HG02938 (cell line): ENCODE results near the gene LRP2.
"Not testable (repeated sequence)": the region's sequence is repeated elsewhere in the genome, so short reads cannot be mapped to it uniquely, and the experiment has no call there.

Source experiments
- ATAC-seq: cut with Tn5 transposase; IDR thresholded peaks from one replicate; pipeline ENCODE4 v1.9.1; 2021; ENCODE audit warnings: mild to moderate bottlenecking, moderate library complexity; ENCODE audit not compliant: unreplicated experiment

Gene LRP2

DNA sequence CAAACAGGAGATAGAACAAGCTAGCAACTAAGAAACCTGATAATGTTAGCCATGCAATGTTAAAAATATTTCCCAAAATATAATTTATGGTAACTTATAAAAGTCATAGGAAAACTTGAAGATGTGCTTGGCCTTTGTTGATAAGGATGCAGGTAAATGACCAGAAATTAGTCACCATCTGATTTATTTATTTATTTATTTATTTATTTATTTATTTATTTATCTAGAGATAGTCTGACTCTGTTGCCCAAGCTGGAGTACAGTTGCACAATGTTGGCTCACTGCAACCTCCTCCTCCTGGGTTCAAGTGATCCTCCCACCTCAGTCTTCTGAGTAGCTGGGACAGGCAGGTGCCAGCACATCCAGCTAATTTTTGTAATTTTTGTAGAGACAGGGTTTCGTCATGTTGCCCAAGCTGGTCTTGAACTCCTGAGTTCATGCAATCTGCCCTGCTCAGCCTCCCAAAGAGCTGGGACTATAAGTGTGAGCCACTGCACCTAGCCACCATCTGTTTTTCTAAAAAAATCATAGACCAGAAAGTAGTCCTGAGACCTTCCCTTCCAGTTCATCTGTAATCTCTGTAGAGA lies 183.4 kb downstream of the LRP2 start:
- ATAC-seq, result no peak

DNA sequence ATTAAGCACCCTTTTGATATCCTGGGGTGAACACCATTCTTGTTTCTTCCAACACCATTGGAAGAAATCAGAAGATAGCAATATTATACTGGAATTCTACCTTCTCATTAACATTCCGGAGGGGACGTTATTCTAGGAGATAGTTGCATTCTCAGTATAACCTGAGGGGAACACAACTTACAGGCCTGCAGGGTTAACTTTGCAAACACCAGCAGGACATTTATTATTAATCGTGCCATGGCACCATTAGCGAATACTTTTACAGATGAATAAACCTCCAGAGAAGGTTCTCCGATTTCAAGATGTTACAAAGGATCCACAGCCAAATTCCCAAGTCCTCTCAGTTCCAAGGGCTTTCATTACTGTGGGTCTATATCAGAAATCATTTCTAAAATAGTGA lies 184.0 kb downstream of the LRP2 start:
- ATAC-seq, result no peak

DNA sequence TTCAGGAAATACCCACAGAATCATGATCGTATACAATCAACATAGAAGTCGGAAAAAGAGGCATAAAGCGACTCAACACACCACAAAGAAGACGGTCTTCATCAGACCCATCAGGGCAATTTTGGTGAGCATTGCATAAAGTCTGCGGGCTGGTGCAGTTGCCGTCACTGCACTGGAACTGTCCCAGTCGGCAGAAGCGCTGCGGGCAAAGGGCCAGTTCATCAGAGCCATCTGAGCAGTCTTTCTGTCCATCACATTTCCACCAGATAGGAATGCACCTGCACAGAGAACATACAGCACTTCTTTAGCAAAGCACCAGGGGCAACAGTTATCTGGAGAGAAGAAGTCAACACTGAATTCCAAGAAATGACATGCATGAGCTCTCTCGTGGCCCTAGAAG lies 187.2 kb downstream of the LRP2 start:
- no peak for ATAC-seq

DNA sequence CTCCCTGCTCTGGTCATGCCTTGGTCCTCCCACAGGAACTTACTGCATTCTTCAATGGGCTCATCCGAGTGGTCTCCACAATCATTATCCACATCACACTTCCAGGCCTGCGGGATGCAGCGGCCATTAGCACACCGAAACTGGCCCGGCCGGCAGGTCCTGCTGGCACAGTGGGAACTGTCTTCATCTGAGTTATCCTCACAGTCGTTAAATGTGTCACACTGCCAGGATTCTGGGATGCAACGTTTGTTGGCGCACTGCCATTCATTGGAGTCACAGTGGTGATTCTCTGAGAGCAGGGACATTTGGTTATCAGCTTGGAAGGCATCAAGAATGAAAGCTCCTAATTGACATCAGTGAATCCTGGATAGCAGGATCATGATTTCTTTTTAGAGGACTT lies 188.5 kb downstream of the LRP2 start:
- ATAC-seq, result no peak

DNA sequence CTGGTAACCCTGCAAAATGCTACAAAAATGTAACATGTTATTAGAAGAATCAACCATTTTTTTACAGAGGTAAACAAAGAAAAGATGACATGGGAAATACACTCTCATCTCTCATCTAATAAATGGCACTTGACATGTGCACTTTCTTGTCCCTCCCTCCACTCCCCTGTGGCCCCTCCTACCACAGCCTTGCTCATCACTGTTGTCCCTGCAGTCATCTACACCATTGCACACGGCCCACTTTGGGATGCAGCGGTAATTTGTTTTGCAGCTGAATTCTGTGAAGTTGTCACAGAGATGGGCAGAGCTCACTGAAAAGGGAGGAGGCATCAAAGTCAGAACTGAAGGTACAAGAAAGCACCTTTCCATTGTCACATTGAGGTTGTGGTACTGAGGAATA lies 189.4 kb downstream of the LRP2 start:
- ATAC-seq, result no peak

DNA sequence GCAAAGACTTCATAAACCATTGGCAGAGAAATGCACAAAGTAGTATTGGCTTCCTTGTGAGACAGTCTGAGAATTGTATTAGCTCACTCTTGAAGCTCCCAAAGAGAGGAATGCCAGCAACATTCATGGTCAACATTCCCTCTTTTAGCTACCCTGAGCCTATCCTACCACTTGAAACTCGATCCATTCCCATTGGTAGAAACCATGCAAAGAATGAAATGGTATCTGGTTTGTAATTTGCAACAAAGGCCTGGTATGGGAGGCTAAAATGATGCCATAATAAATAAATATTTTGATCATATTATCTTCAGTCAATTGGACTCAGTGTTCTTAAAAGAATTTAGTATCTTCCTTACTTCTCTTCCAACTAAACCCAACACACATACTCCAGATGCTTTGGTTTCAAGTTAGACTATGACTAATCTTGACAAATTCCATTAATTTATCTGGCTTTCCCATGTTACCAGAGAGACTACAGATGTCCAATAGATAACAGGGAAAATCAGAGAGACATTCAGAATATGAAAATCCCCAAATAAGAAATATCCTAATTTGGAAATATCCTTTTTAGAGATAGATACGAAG lies 190.1 kb downstream of the LRP2 start:
- ATAC-seq, result no peak

DNA sequence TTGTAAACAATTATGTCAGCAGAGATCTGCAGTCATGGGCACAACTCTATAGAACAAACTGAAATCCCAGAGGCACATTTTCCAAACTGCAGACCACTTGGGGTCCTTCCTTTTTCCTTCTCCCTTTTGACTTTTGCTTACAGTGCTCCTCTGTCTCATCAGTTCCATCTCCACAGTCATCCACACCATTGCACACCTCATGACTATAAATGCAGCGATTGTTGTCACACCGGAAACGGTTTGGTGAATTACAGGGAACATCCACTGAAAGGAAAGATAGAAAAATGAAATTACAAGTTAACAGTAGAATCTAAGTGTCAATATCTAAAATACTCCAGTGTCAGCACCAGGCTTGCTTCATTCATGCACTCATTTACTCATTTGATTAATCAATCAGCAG lies 196.5 kb downstream of the LRP2 start:
- no peak for ATAC-seq

- no peak for ATAC-seq
These were observed 198.0 kb downstream of the LRP2 start for GRCh38 chr2:169164311-169164710.

DNA sequence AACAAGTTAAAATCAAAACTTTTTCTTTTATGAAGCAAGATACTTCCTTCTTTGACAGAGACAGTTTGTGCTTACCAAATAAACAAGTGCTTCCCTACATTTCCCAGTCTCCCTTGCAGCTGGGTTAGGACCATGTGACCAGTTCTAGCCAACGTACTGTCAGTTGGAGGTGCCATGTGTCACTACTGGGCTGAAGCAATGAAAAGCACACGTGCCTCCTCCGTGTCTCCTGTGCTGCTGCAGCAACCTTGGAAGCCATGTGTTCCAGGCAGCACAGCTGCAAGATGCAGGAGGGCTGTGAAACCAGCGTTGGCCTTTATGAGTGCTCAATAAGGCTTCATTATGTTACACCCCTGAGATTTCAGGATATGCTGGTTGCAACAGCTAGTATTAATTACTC lies 199.7 kb downstream of the LRP2 start:
- no peak for ATAC-seq

DNA sequence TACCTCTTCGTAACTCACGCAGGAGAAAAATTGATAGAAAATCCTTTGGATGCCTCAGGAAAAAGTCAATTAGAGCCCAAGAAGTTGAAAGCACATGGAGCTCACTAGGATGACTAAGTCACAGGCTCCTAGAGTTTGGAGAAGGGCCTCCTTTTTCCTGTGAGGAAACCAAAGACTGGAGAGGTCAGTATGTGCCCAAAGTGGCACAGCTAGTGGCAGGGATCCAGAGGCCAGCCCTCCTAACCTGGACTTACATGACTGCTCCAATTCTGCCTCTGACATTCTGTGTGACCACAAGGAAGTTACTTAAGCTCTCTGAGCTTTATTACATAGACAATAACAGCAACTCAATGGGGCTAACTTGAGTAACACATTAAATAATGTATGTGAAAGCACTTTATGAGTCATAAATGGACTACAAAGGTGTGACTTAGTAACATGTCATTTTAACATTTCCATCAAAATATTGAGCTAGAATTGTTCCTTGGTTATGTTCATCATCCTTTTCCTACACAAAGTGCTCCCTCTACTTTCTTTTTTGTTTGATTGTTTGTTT lies 201.3 kb downstream of the LRP2 start:
- no peak for ATAC-seq

DNA sequence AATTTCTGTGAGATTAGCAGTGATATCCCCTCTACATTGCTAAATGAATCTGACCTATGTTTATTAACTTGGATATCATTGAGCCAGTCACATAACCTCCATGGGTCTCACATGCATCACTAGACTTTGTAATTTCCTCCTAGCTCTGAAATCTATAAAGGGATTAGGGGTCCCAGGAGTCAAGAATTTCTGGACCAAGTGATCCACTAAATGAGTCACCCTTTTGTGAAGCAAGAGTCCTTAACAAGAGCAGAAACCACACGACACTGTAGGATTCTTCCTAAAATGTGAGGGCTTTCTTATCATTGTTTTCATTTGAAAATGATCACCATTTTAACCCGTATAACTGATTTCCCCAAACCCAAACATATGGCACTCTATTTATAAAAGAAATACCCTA lies 202.6 kb downstream of the LRP2 start:
- no peak for ATAC-seq

DNA sequence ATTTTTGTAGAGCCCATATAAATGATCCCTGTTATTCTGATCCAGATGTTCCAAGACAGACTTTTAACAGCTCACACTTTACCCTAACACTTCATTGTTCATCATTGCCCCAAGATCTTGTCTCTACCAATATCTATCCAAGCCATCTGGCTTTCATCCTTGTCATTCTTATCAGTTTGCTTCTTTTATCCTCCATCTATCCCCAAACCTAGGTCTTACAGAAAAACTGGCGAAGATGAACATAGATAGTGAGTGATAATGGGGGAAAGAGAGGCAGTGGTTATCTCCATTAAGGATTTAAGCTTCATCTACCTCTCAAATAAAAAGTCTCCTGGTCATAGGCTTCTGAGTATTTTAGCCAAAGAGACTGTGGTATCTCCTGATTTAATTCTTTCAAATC lies 203.5 kb downstream of the LRP2 start:
- ATAC-seq, result no peak

DNA sequence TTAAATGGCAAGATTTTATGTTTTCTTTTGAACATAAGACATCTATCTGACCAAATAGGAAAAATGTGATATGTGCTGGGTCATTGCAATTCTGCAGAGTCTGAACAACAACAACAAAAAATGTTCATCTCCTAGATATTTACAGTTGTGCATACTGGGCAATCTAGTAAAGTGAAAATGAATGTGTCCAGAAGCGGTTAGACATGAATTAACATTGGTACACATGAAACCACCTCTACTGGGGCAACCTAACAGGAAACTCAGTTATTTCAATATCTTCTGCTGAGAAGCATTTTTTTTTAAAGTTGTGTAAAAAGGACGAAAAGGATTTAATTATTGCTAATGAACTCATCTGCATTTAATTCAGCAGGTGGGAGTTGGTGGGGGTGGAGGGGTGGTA lies 216.1 kb downstream of the LRP2 start:
- ATAC-seq, result no peak

GRCh38 chr2:169143998-169144397 lies 218.3 kb downstream of the LRP2 start:
- no peak for ATAC-seq

- no peak for ATAC-seq
These were observed 220.5 kb downstream of the LRP2 start for GRCh38 chr2:169141713-169142352.

GRCh38 chr2:169139993-169140767 lies 222.2 kb downstream of the LRP2 start:
- no peak for ATAC-seq

DNA sequence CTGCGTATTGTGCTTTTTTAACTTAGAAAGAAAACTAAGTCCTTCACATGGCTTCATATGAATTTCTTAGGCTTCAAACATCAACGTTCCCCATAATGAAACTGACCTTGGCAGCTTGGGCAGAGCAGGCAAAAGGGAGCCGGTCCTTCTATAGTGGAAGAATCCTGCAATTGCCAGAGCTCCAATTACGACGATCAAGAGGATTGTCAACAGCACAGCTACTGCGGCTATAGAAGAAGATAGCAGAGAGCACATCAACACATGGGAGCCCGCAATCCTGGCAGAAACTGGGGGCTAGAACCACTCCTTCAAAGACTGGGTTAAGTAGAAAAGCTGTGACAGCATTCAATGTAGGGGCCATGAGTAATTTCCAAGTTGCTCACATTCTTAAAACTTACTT lies 223.2 kb downstream of the LRP2 start:
- ATAC-seq, result no peak

- ATAC-seq, result no peak
These were observed 224.4 kb downstream of the LRP2 start for GRCh38 chr2:169137924-169138323.

- ATAC-seq, result no peak
These were observed 225.3 kb downstream of the LRP2 start for GRCh38 chr2:169136885-169137534.

DNA sequence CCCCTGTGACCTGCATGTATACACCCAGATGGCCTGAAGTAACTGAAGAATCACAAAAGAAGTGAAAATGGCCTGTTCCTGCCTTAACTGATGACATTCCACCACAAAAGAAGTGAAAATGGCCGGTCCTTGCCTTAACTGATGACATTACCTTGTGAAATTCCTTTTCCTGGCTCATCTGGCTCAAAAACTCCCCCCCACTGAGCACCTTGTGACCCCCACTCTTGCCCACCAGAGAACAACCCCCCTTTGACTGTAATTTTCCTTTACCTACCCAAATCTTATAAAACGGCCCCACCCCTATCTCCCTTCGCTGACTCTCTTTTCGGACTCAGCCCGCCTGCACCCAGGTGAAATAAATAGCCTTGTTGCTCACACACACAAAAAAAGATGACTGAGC lies 225.9 kb downstream of the LRP2 start:
- not testable (repeated sequence) for ATAC-seq

DNA sequence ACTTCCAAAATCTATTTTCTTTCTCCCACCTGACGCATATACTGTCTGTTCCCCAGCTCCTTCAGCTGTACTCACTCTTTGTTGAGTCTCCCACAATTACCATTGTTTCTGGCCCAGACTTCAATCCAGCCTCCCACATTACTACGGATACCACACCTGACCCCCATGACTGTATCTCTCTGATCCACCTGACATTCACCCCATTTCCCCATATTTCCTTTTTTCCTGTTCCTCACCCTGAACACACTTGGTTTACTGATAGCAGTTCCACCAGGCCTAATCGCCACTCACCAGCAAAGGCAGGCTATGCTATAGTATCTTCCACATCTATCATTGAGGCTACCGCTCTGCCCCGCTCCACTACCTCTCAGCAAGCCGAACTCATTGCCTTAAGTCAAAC lies 228.1 kb downstream of the LRP2 start:
- not testable (repeated sequence) for ATAC-seq
